ENCODE measurements around the gene CLDN18. TPM values are rescaled to one million over a fixed set of nuclear protein-coding genes. Genes with fewer than 3 reads are reported as not detected.

CLDN18 gene
- total and polyA plus RNA-seq, 2 of the 8 experiments (the other 6 are each of a cell fraction or from before 2014, with no cell fraction given): not detected

DNA sequence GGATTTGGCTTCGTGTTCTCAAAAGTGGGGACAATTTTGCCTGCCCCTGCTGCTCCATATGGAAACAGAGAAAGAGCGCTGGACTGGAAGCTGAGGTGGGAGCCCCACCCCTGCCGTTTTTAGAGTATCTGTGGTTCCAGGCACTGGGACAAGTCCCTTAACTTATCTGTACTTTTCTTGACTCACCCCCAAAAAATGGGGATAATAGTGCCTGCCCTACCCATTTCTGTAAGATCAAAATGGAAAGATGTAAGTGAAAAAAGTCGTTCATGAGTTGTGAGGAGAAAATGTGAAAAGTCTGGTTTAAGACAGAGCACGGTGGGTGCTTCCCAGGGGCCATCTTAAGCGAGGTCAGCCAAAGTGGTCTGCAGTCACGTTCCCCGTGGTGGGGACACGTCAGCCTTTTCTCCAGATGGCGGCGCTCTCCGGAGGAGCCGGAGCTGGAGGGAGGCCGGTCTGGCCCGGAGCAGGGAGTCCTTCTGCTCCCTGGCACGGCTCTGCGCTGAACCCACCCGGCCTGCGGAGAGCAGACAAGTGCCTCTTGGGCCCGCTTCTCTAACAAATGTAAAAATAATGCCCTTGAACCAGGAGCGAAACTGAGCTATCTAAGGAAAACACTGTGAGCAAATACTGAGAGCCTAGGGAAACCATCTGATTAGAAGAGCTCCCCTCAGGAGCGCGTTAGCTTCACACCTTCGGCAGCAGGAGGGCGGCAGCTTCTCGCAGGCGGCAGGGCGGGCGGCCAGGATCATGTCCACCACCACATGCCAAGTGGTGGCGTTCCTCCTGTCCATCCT lies at the start of gene CLDN18 (continued):
- TF ChIP-seq, protein P1, sequence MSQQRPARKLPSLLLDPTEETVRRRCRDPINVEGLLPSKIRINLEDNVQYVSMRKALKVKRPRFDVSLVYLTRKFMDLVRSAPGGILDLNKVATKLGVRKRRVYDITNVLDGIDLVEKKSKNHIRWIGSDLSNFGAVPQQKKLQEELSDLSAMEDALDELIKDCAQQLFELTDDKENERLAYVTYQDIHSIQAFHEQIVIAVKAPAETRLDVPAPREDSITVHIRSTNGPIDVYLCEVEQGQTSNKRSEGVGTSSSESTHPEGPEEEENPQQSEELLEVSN (IDR thresholded peaks at IDR 0.05): peak; percentile 93
- TF ChIP-seq, protein P2, sequence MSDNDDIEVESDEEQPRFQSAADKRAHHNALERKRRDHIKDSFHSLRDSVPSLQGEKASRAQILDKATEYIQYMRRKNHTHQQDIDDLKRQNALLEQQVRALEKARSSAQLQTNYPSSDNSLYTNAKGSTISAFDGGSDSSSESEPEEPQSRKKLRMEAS (IDR thresholded peaks at IDR 0.05): peak; percentile 81
- TF ChIP-seq, protein P3, sequence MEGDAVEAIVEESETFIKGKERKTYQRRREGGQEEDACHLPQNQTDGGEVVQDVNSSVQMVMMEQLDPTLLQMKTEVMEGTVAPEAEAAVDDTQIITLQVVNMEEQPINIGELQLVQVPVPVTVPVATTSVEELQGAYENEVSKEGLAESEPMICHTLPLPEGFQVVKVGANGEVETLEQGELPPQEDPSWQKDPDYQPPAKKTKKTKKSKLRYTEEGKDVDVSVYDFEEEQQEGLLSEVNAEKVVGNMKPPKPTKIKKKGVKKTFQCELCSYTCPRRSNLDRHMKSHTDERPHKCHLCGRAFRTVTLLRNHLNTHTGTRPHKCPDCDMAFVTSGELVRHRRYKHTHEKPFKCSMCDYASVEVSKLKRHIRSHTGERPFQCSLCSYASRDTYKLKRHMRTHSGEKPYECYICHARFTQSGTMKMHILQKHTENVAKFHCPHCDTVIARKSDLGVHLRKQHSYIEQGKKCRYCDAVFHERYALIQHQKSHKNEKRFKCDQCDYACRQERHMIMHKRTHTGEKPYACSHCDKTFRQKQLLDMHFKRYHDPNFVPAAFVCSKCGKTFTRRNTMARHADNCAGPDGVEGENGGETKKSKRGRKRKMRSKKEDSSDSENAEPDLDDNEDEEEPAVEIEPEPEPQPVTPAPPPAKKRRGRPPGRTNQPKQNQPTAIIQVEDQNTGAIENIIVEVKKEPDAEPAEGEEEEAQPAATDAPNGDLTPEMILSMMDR (IDR thresholded peaks at IDR 0.05; ENCODE audit: control extremely low read depth in 1 of 3, insufficient read depth in 1 of 3, low read depth in 1 of 3, low read length in 3 of 3): peak; percentile 24 to 44 (median 38); a peak in 3 of 4 replicates
- TF ChIP-seq NANOG (IDR thresholded peaks at IDR 0.05; ENCODE audit: insufficient read depth, low read depth, low read length, poor library complexity, severe bottlenecking) (no peak), KDM1A (IDR thresholded peaks at IDR 0.05; ENCODE audit: borderline replicate concordance, low read length) (no peak)
